Left forelimb (tissue), 1 donor: ENCODE results near the gene PGLYRP4.
"Not testable (repeated sequence)": the region's sequence is repeated elsewhere in the genome, so short reads cannot be mapped to it uniquely, and the experiment has no call there.

Experiments used
- DNase-seq: peaks from one replicate; pipeline ENCODE4 v3.0.0-alpha.2; 2018; ENCODE audit warnings: low spot score

PGLYRP4 gene

GRCh38 chr1:153356392-153357075 lies 7.9 kb upstream of the PGLYRP4 start:
- DNase-seq: no peak

- DNase-seq: no peak
Observed at GRCh38 chr1:153355445-153356071, 6.9 kb upstream of the PGLYRP4 start.

GRCh38 chr1:153354515-153355193 lies 6.0 kb upstream of the PGLYRP4 start:
- DNase-seq: no peak

- DNase-seq: no peak
Observed at GRCh38 chr1:153353226-153353947, 4.7 kb upstream of the PGLYRP4 start.

GRCh38 chr1:153352523-153352922 lies 3.9 kb upstream of the PGLYRP4 start:
- DNase-seq: no peak

GRCh38 chr1:153350321-153350957 lies 1.8 kb upstream of the PGLYRP4 start:
- no peak for DNase-seq

GRCh38 chr1:153349363-153350320 lies 1.0 kb upstream of the PGLYRP4 start:
- DNase-seq: no peak

- no peak for DNase-seq
Observed at GRCh38 chr1:153347856-153348255, 785 bp downstream of the PGLYRP4 start.

GRCh38 chr1:153347049-153347448 lies 1.6 kb downstream of the PGLYRP4 start:
- DNase-seq: not testable (repeated sequence)

GRCh38 chr1:153346077-153346723 lies 2.4 kb downstream of the PGLYRP4 start:
- no peak for DNase-seq

GRCh38 chr1:153345187-153346076 lies 3.2 kb downstream of the PGLYRP4 start:
- DNase-seq: no peak

- DNase-seq: no peak
Observed at GRCh38 chr1:153344718-153345025, 4.0 kb downstream of the PGLYRP4 start.

GRCh38 chr1:153343811-153344717 lies 4.6 kb downstream of the PGLYRP4 start:
- DNase-seq: no peak

GRCh38 chr1:153343040-153343681 lies 5.5 kb downstream of the PGLYRP4 start:
- no peak for DNase-seq

GRCh38 chr1:153342178-153342577 lies 6.5 kb downstream of the PGLYRP4 start:
- DNase-seq: no peak

GRCh38 chr1:153341431-153341934 lies 7.2 kb downstream of the PGLYRP4 start:
- DNase-seq: no peak

GRCh38 chr1:153340356-153340755 lies 8.3 kb downstream of the PGLYRP4 start:
- no peak for DNase-seq

- DNase-seq: no peak
Observed at GRCh38 chr1:153339802-153340201, 8.8 kb downstream of the PGLYRP4 start.
